ENCODE results near the gene ADCY10. TPM values are rescaled to one million over a fixed set of nuclear protein-coding genes. Genes with fewer than 3 reads are reported as not detected.
A peak's percentile ranks its signal among the peaks of the same experiment; 100 is the strongest.
"Not testable (repeated sequence)": the region's sequence is repeated elsewhere in the genome, so short reads cannot be mapped to it uniquely, and the experiment has no call there.

Gene ADCY10
- total RNA-seq, 1 donor from 2014 or later = 0.09 TPM

DNA sequence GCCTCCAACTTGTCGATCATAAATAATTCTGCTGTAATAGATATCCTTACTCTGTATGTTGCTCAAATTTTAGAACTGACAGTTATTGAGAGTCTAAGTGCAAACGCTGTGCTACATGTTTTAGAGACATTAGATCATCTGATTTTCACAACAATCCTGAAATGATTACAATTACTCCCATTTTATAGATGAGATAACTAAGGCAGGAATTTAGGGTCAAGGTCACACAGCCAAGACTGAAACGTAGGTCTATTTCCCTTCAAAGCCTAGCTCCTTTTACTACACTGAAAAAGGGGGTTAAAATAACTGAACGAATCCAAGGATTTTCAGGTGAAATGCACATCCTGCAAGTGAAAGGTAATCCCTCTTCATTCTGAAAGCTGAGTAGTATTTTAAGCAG is 19.9 kb upstream of the ADCY10 start:
- intact Hi-C loops (cut with DNase I) = no loop called here
- Histone ChIP-seq H3K9me3 (no peaks in the 10 kb centered on the region), H3K4me3 (peak overlapping the region; percentile 86), H3K27ac (peak overlapping the region; percentile 26), H3K36me3 (no peaks in the 10 kb centered on the region), H3K4me1 (peaks cover 25% of the 10 kb centered on the region), H3K27me3 (ENCODE audit: low read depth) (no peaks in the 10 kb centered on the region)
- DNase-seq = no peak
- TF ChIP-seq, protein P1, sequence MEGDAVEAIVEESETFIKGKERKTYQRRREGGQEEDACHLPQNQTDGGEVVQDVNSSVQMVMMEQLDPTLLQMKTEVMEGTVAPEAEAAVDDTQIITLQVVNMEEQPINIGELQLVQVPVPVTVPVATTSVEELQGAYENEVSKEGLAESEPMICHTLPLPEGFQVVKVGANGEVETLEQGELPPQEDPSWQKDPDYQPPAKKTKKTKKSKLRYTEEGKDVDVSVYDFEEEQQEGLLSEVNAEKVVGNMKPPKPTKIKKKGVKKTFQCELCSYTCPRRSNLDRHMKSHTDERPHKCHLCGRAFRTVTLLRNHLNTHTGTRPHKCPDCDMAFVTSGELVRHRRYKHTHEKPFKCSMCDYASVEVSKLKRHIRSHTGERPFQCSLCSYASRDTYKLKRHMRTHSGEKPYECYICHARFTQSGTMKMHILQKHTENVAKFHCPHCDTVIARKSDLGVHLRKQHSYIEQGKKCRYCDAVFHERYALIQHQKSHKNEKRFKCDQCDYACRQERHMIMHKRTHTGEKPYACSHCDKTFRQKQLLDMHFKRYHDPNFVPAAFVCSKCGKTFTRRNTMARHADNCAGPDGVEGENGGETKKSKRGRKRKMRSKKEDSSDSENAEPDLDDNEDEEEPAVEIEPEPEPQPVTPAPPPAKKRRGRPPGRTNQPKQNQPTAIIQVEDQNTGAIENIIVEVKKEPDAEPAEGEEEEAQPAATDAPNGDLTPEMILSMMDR (IDR thresholded peaks at IDR 0.05) = no peak
- ATAC-seq = no peak

DNA sequence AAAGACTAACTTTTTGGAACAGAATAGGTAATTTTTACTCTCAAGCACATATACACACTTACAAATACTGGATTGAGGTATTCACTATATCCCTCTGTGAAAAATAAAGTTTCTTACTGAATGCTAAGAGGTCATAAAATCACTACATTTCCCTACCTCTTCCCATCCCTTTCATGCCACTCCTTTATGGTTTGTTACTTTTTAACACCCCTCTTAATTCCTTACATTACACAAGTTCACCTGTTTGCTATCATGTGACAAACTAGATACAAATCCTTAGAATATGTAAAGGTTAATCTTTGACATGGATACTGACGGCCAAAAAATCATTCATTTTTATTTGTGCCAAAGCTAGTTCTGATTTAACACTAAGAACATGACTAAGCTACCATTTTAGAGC is 15.8 kb upstream of the ADCY10 start:
- DNase-seq (no peak), ATAC-seq (no peak)
- Histone ChIP-seq H3K36me3 (no peaks in the 10 kb centered on the region), H3K4me1 (peaks cover 10% of the 10 kb centered on the region), H3K4me3 (no peak overlapping the region), H3K9me3 (no peaks in the 10 kb centered on the region), H3K27me3 (ENCODE audit: low read depth) (no peaks in the 10 kb centered on the region), H3K27ac (no peak overlapping the region)
- intact Hi-C loops (cut with DNase I) = no loop called here
- TF ChIP-seq, protein P1 (IDR thresholded peaks at IDR 0.05) = no peak

DNA sequence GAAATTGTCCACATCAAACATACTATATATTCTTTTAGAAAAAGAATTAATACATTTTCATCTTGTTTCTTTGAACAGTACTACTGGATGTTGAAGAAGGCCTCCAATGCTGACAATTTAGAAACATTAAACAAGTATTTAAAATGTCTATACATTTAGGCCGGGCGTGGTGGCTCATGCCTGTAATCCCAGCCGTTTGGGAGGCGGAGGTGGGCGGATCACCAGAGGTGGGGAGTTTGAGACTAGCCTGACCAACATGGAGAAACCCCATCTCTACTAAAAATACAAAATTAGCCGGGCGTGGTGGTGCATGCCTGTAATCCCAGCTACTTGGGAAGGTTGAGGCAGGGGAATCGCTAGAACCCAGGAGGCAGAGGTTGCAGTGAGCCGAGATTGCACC is 15.0 kb upstream of the ADCY10 start:
- H3K4me1 ChIP-seq; H3K4me3 ChIP-seq; H3K27ac ChIP-seq; H3K27me3 ChIP-seq (ENCODE audit: low read depth); intact Hi-C loops (cut with DNase I); ATAC-seq; H3K9me3 ChIP-seq; DNase-seq; H3K36me3 ChIP-seq: not testable (repeated sequence)

DNA sequence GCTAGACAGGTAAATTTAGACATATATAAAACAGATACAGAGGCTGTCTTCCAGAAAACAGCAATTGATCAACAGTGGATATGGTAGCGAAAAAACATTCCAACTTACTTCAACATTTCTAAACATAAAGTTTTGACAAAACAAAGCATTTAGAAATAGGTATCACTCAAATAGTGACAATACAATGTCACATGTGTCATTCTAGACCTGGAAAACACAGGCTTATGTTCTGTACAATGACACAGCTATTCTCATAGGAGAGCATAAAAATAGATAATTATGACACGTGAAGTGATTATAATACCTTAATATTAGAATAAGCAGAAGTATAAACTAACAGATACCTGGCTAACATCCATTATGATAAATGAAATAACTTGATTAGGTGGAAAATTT is 14.5 kb upstream of the ADCY10 start:
- ATAC-seq (no peak), DNase-seq (no peak)
- Histone ChIP-seq H3K4me3 (no peak overlapping the region), H3K36me3 (no peaks in the 10 kb centered on the region), H3K9me3 (no peaks in the 10 kb centered on the region), H3K4me1 (no peaks in the 10 kb centered on the region), H3K27ac (no peak overlapping the region), H3K27me3 (ENCODE audit: low read depth) (no peaks in the 10 kb centered on the region)
- intact Hi-C loops (cut with DNase I) = no loop called here
- TF ChIP-seq, protein P1 (IDR thresholded peaks at IDR 0.05) = no peak

DNA sequence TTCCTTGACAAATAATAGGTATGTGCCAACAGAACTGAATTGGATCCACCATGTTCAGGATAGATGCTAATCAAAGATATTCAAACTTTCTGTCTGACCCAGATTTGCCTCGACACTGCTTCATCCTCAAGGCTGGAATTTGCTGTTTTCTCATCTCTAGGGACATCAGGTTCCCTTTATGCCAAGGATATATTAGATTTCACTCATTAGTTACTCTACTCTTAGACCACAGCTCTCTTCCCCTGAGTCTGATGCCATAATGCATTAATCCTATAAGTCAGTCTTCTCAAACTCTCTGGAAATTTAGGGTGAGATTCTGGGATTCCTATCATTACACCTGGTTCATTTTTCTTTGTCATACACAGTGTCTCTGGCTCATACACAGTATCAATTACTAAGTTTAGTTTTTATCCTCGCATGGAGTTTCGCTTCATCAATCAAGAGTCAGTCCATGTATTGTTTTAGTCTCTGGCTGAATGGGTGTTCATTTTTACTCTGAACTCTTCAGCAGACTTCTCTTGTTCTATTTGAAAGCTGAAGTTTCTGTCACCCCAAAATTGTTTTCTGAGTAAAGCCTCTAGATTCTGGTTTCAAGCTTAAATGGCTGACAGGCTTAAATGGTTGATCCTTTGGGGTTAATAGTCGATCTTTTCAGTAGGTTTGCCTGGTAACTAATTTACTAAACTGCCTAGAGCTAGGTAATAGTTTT is 13.3 kb upstream of the ADCY10 start:
- H3K4me1 ChIP-seq = no peaks in the 10 kb centered on the region
- no peak overlapping the region for H3K27ac ChIP-seq
- H3K4me3 ChIP-seq = no peak overlapping the region
- TF ChIP-seq, protein P1 (IDR thresholded peaks at IDR 0.05) = no peak
- H3K27me3 ChIP-seq (ENCODE audit: low read depth) = no peaks in the 10 kb centered on the region
- intact Hi-C loops (cut with DNase I) = no loop called here
- DNase-seq (no peak), ATAC-seq (no peak)
- H3K36me3 ChIP-seq = peaks cover 5% of the 10 kb centered on the region
- H3K9me3 ChIP-seq = no peaks in the 10 kb centered on the region

DNA sequence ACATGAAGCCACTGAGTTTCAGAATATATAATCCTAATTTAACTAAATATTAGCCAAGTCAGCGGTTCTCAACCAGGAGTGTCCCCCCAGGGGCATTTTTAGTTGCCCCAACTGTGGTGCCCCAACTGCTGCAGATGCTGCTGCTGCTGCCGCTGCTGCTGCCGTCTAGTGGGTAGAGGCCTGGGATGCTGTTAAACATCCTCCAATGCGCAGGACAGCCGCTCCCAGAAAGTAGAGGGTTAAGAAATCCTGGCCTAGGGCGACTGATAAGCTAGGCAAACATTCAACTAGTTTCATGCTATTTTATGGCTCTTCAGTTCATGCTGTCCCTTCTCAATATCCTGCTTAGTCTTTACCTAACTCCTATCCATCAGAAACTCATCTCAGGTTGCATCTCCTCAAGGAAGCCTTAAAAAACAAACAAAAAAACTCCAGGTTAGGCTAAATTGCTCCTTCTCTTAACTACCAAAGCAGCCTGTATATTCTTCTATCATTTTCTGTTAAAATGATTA is 12.6 kb upstream of the ADCY10 start:
- intact Hi-C loops (cut with DNase I) = no loop called here

More for the DNA sequence above, 12.6 kb upstream of the ADCY10 start:
- Histone ChIP-seq H3K4me3 (no peak overlapping the region), H3K9me3 (no peaks in the 10 kb centered on the region), H3K4me1 (no peaks in the 10 kb centered on the region), H3K27ac (no peak overlapping the region), H3K36me3 (peaks cover 5% of the 10 kb centered on the region), H3K27me3 (ENCODE audit: low read depth) (no peaks in the 10 kb centered on the region)
- DNase-seq (no peak), ATAC-seq (no peak)
- TF ChIP-seq, protein P1 (IDR thresholded peaks at IDR 0.05) = no peak
